Measurements from ENCODE around the gene POU4F3. TPM values are rescaled to one million over a fixed set of nuclear protein-coding genes. Genes with fewer than 3 reads are reported as not detected.
A peak's percentile ranks its signal among the peaks of the same experiment; 100 is the strongest.

Gene POU4F3
- polyA plus RNA-seq, 1 donor: 0.10 TPM

GRCh38 chr5:146340260-146341081, 1.8 kb downstream of the POU4F3 start:
- peak; percentile 80 for DNase-seq

- DNase-seq: no peak
Observed at GRCh38 chr5:146341854-146342253, 3.2 kb downstream of the POU4F3 start.

DNA sequence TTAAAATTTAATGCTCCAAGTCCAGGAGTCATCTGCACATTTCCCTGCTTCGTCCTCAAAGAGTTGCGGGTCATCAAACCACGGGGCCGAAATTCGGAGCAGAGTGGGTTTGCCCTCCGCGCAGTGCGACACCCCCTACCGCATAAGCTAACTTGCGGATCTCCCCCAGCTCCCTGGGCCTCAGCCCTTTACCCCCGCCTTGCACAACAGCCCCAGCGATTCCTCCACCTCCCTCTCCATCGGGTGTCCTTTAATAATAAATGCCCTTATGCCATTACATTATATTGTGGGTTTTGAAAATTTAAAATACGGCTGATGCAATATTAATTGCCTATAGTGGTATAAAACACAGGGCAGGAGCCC, 3.9 kb downstream of the POU4F3 start:
- no peak for DNase-seq

GRCh38 chr5:146342882-146343865, 4.5 kb downstream of the POU4F3 start:
- no peak for DNase-seq

DNA sequence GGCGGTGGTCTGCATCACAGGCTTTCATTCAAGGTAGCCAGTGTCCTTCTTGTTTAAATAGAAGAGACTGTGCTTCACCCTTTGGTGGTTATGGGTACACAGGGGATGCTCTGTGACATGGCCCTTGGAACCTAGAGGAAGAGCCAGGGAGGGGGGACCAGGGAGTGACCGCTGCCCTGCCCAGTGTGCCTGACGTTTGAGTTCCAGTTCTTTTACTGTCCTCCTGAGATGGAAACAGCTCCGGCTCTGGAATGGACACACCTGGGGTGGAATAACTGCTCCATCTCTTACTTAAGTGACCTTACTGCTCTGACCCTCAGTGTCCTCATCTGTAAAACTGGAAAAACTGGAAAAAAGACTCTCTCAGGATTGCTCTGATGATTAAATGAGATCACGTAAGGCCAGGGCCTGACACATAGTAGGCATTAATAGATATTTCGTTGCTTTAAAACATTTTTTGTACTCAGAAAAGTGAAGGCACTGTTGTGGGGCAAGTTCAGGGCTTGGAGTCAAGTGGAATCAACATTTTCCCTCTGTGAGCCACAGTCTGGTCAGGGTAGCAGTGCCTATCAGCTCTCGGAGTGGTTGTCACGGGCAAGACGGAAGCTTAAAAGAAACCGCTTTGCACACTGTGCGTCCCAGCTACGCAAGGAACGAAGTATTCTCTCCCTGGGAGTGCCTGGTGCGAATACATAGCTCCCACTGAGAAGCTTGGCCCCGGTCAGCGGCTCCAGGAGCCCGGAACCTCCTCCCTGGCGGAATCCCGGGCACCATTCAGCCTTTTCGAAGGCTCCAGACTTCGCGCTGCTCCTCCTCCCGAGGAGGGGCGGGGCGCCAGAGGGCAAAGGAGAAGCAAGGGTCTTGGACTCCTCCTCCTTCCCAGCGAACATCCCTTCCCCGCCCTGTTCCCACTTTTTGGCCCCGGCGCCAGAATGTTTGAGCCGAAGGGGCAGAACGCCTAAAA, 5.8 kb downstream of the POU4F3 start:
- DNase-seq: no peak

DNA sequence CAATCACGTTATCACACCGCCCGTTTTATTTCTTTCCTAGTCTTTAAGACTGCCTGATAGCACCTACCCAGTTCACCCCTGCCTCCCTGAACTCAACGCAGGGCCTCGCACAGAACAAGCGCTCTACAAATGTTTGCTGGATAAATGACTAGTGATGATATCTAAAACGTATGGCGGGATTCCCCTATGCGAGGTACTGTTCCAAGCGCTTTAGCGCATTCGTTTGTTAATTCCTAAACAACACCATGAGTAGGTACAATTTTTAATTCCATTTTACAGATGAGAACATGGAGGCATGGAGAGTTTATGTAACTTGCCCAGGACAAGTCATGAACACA, 6.6 kb downstream of the POU4F3 start:
- no peak for DNase-seq

GRCh38 chr5:146345578-146346366, 7.1 kb downstream of the POU4F3 start:
- DNase-seq: no peak

GRCh38 chr5:146357126-146357525, 18.5 kb downstream of the POU4F3 start:
- no peak for DNase-seq

DNA sequence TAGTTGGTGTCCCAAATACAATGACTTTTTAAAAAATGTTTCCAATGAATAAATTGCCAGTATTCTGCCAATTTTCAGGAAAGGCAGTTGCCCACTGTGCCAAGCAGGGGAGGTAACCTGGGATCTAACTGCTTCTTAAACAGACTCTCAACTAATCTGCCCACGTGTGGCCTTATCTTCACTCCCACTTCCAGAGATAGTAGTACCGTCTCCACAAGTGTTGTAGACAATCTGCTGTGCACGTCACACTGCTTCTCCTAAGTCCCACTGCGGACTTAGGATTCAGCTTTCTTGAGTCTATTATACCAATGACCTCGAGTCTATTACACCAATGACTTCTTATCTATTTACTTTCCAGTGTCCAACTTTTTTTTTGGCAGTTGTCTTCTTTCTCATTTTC, 21.2 kb downstream of the POU4F3 start:
- DNase-seq: no peak

- DNase-seq: no peak
Observed at GRCh38 chr5:146363161-146363874, 24.7 kb downstream of the POU4F3 start.

DNA sequence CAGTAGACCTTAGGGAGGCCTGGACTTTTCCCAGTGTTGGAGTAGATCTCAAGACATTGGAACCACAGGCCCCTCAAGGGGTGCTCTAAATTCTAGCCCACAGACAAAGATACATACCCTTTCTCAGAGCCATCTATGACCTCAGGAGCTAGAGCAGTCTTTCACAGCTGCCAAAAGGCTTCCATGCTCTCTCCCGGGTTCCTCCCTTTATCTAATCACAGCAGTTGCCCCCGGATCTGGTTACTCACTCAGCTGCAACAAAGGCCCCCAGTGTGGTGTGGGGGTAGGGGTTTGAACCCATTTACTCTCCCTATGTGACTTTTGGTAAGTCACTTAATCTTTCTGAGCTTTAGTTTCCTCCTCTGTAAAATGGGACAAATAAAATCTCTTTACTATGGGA, 27.0 kb downstream of the POU4F3 start:
- DNase-seq: no peak

- DNase-seq: no peak
Observed at GRCh38 chr5:146366904-146367303, 28.3 kb downstream of the POU4F3 start.

DNA sequence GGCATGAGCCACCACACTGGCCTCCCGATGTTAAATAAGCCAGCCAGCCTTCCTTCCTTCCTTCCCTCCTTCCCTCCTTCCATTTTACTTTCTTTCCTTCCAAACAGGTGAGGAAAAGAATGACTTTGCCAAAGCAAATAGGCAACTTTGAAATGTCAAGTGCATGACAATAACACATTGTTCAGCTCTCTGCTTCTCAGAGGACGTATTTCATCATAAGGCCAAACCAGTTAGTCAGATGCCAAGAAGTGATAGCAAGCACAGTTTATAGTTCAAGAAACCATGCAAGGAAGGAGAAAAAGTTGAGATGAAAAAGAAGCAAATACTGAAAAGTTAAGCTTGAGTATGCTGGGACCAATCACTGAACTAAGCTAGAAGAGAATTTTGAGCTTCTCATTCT, 29.5 kb downstream of the POU4F3 start:
- no peak for DNase-seq

DNA sequence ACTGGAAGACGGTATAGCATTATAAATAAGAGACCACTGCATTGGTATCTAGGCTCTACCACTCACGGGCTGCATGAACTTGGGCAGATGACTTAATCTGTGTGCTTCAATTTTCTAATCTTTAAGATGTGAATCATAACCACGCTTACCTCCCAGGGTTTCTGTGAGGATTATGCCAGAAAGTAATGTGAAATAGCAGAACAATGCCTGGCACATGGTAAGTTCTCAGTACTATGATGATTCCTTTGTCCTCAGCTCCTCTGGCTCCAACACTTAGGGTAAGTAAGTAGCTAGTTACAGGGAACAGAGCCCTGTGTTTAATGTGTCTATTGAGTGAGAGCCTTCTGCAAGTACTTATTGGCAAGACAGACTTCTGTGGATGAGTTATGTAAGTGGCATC, 31.1 kb downstream of the POU4F3 start:
- DNase-seq: no peak

DNA sequence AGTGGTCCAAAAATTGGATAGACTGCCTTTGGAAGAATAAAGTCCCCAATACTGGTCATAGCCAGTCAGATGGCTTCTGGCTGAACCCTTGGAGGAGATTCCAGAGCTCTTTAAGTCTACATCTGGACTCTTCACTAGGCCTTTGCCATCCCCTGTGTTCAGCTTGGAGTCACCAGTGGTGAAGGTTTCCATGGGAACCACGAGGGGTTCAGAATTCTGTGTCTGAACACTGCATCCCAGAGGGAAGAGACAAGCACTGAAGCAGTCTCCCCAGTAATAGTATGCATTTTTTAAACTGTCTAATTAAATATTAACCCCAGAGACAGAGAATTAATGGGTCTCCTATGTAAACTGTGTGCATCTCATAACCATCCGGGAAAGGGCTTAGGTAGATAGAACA, 38.2 kb downstream of the POU4F3 start:
- DNase-seq: no peak

DNA sequence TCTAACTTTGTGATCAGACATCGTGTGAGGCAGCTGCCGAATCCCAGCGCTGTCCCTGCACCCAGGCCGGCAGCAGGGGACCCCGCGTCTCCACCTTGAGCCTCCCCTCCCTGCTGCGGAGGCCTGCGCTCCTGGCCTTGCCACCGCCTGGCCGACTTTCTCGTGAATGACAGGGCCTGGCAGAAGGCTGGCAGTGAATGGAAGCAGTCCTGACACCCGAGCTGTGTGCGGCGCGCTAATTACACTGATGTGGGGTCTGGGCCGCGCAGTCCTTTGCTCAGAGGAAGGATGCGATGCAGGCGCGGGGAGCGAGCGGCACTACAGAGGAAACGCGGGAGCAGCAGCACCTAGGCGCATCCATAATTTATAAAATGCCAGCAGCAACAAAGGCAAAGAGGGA, 40.3 kb downstream of the POU4F3 start:
- DNase-seq: no peak

GRCh38 chr5:146380714-146381113, 42.1 kb downstream of the POU4F3 start:
- no peak for DNase-seq

DNA sequence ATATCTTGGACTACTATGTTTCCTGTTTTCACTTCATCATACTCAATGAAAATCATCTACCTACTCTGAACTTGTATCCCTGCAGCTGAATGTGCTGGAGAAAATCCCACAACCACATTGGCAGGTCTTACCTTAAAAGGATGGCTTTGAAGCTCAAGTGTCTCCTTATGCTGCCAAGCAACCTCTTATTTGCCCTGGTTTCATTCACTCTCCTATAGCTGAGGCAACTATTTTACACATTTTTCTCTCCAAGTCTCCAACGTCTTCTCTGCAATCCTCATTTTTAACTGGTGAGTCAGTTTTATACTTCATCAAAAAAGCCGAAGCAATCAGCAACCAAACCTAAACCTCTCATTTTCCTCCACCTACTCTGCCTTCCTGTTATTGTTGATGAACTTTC, 49.7 kb downstream of the POU4F3 start:
- peak; percentile 68 for DNase-seq

DNA sequence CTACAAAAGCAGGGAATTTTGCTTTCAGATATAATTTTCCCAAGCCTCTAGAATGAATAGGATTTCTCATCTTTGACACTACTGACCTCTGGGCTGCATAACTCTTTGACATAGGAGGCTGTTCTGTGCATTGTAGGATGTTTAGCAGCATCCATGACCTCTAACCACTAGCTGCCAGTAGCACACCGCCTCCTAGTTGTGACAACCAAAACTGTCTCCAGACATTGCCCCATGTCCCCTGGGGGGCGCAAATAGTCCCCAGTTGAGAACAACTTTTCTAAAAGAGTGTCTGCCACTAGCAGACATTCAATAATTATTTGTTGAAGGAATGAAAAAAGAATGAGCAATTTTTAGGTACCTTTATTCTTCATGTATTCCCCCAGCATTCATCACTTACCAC, 51.8 kb downstream of the POU4F3 start:
- DNase-seq: no peak

All from hindlimb muscle (tissue), 1 donor.